ENCODE measurements around the gene VPS45.
A peak's percentile ranks its signal among the peaks of the same experiment; 100 is the strongest.
"Not testable (repeated sequence)": the region's sequence is repeated elsewhere in the genome, so short reads cannot be mapped to it uniquely, and the experiment has no call there.

Gene VPS45

GRCh38 chr1:150051905-150052412, 15.6 kb upstream of the VPS45 start:
- H3K4me1 ChIP-seq (ENCODE audit: control insufficient read depth in 1 of 2, insufficient read depth in 2 of 2, low read length in 2 of 2); H3K4me3 ChIP-seq (ENCODE audit: low read depth in 1 of 2, low read length in 2 of 2); H3K9me3 ChIP-seq (ENCODE audit: control insufficient read depth in 1 of 2, low read length in 2 of 2); H3K9ac ChIP-seq (ENCODE audit: low read depth in 1 of 2, low read length in 2 of 2); H3K36me3 ChIP-seq (ENCODE audit: control insufficient read depth in 1 of 2, insufficient read depth in 2 of 2, low read length in 2 of 2); H3K27me3 ChIP-seq (ENCODE audit: control insufficient read depth in 1 of 2, insufficient read depth in 2 of 2, low read length in 2 of 2); H3K27ac ChIP-seq (ENCODE audit: low read depth, low read length): not testable (repeated sequence)

GRCh38 chr1:150053926-150054325, 13.7 kb upstream of the VPS45 start:
- no peak overlapping the region for H3K27ac ChIP-seq (ENCODE audit: low read depth, low read length)
- no peaks in the 10 kb centered on the region for H3K36me3 ChIP-seq (ENCODE audit: control insufficient read depth in 1 of 2, insufficient read depth in 2 of 2, low read length in 2 of 2)
- no peaks in the 10 kb centered on the region for H3K27me3 ChIP-seq (ENCODE audit: control insufficient read depth in 1 of 2, insufficient read depth in 2 of 2, low read length in 2 of 2)
- no peak overlapping the region for H3K9ac ChIP-seq (ENCODE audit: low read depth in 1 of 2, low read length in 2 of 2)
- H3K4me3 ChIP-seq (ENCODE audit: low read depth in 1 of 2, low read length in 2 of 2), result no peak overlapping the region
- H3K4me1 ChIP-seq (ENCODE audit: control insufficient read depth in 1 of 2, insufficient read depth in 2 of 2, low read length in 2 of 2), result no peaks in the 10 kb centered on the region
- H3K9me3 ChIP-seq (ENCODE audit: control insufficient read depth in 1 of 2, low read length in 2 of 2), result no peaks in the 10 kb centered on the region

GRCh38 chr1:150055507-150055906, 12.1 kb upstream of the VPS45 start:
- H3K27ac ChIP-seq (ENCODE audit: low read depth, low read length); H3K4me3 ChIP-seq (ENCODE audit: low read depth in 1 of 2, low read length in 2 of 2); H3K4me1 ChIP-seq (ENCODE audit: control insufficient read depth in 1 of 2, insufficient read depth in 2 of 2, low read length in 2 of 2); H3K36me3 ChIP-seq (ENCODE audit: control insufficient read depth in 1 of 2, insufficient read depth in 2 of 2, low read length in 2 of 2); H3K27me3 ChIP-seq (ENCODE audit: control insufficient read depth in 1 of 2, insufficient read depth in 2 of 2, low read length in 2 of 2); H3K9me3 ChIP-seq (ENCODE audit: control insufficient read depth in 1 of 2, low read length in 2 of 2); H3K9ac ChIP-seq (ENCODE audit: low read depth in 1 of 2, low read length in 2 of 2): not testable (repeated sequence)

GRCh38 chr1:150056407-150056806, 11.2 kb upstream of the VPS45 start:
- no peak overlapping the region for H3K4me3 ChIP-seq (ENCODE audit: low read depth in 1 of 2, low read length in 2 of 2)
- no peaks in the 10 kb centered on the region for H3K9me3 ChIP-seq (ENCODE audit: control insufficient read depth in 1 of 2, low read length in 2 of 2)
- no peaks in the 10 kb centered on the region for H3K36me3 ChIP-seq (ENCODE audit: control insufficient read depth in 1 of 2, insufficient read depth in 2 of 2, low read length in 2 of 2)
- H3K4me1 ChIP-seq (ENCODE audit: control insufficient read depth in 1 of 2, insufficient read depth in 2 of 2, low read length in 2 of 2), result no peaks in the 10 kb centered on the region
- H3K9ac ChIP-seq (ENCODE audit: low read depth in 1 of 2, low read length in 2 of 2), result no peak overlapping the region
- no peak overlapping the region for H3K27ac ChIP-seq (ENCODE audit: low read depth, low read length)
- H3K27me3 ChIP-seq (ENCODE audit: control insufficient read depth in 1 of 2, insufficient read depth in 2 of 2, low read length in 2 of 2), result no peaks in the 10 kb centered on the region

- no peak overlapping the region for H3K4me3 ChIP-seq (ENCODE audit: low read depth in 1 of 2, low read length in 2 of 2)
- no peaks in the 10 kb centered on the region for H3K27me3 ChIP-seq (ENCODE audit: control insufficient read depth in 1 of 2, insufficient read depth in 2 of 2, low read length in 2 of 2)
- no peak overlapping the region for H3K27ac ChIP-seq (ENCODE audit: low read depth, low read length)
- H3K36me3 ChIP-seq (ENCODE audit: control insufficient read depth in 1 of 2, insufficient read depth in 2 of 2, low read length in 2 of 2), result no peaks in the 10 kb centered on the region
- no peaks in the 10 kb centered on the region for H3K9me3 ChIP-seq (ENCODE audit: control insufficient read depth in 1 of 2, low read length in 2 of 2)
- H3K4me1 ChIP-seq (ENCODE audit: control insufficient read depth in 1 of 2, insufficient read depth in 2 of 2, low read length in 2 of 2), result no peaks in the 10 kb centered on the region
- no peak overlapping the region for H3K9ac ChIP-seq (ENCODE audit: low read depth in 1 of 2, low read length in 2 of 2)
These were observed 7.3 kb upstream of the VPS45 start for GRCh38 chr1:150060260-150060659.

- H3K27ac ChIP-seq (ENCODE audit: low read depth, low read length), result no peak overlapping the region
- H3K4me1 ChIP-seq (ENCODE audit: control insufficient read depth in 1 of 2, insufficient read depth in 2 of 2, low read length in 2 of 2), result peaks cover 2 to 4% of the 10 kb centered on the region in 2 donors
- no peak overlapping the region for H3K4me3 ChIP-seq (ENCODE audit: low read depth in 1 of 2, low read length in 2 of 2)
- H3K9ac ChIP-seq (ENCODE audit: low read depth in 1 of 2, low read length in 2 of 2), result no peak overlapping the region
- no peaks in the 10 kb centered on the region for H3K36me3 ChIP-seq (ENCODE audit: control insufficient read depth in 1 of 2, insufficient read depth in 2 of 2, low read length in 2 of 2)
- H3K27me3 ChIP-seq (ENCODE audit: control insufficient read depth in 1 of 2, insufficient read depth in 2 of 2, low read length in 2 of 2), result no peaks in the 10 kb centered on the region
- H3K9me3 ChIP-seq (ENCODE audit: control insufficient read depth in 1 of 2, low read length in 2 of 2), result no peaks in the 10 kb centered on the region
These were observed 5.9 kb upstream of the VPS45 start for GRCh38 chr1:150061632-150062101.

GRCh38 chr1:150062113-150062512, 5.5 kb upstream of the VPS45 start:
- H3K9me3 ChIP-seq (ENCODE audit: control insufficient read depth in 1 of 2, low read length in 2 of 2), result no peaks in the 10 kb centered on the region
- no peak overlapping the region for H3K9ac ChIP-seq (ENCODE audit: low read depth in 1 of 2, low read length in 2 of 2)
- H3K36me3 ChIP-seq (ENCODE audit: control insufficient read depth in 1 of 2, insufficient read depth in 2 of 2, low read length in 2 of 2), result no peaks in the 10 kb centered on the region
- H3K27ac ChIP-seq (ENCODE audit: low read depth, low read length), result no peak overlapping the region
- peaks cover 4 to 5% of the 10 kb centered on the region in 2 donors for H3K4me1 ChIP-seq (ENCODE audit: control insufficient read depth in 1 of 2, insufficient read depth in 2 of 2, low read length in 2 of 2)
- no peak overlapping the region for H3K4me3 ChIP-seq (ENCODE audit: low read depth in 1 of 2, low read length in 2 of 2)
- H3K27me3 ChIP-seq (ENCODE audit: control insufficient read depth in 1 of 2, insufficient read depth in 2 of 2, low read length in 2 of 2), result no peaks in the 10 kb centered on the region

- no peak overlapping the region for H3K4me3 ChIP-seq (ENCODE audit: low read depth in 1 of 2, low read length in 2 of 2)
- H3K4me1 ChIP-seq (ENCODE audit: control insufficient read depth in 1 of 2, insufficient read depth in 2 of 2, low read length in 2 of 2), result peaks cover 16 to 17% of the 10 kb centered on the region in 2 donors
- H3K9ac ChIP-seq (ENCODE audit: low read depth in 1 of 2, low read length in 2 of 2), result no peak overlapping the region
- H3K9me3 ChIP-seq (ENCODE audit: control insufficient read depth in 1 of 2, low read length in 2 of 2), result no peaks in the 10 kb centered on the region
- no peaks in the 10 kb centered on the region for H3K36me3 ChIP-seq (ENCODE audit: control insufficient read depth in 1 of 2, insufficient read depth in 2 of 2, low read length in 2 of 2)
- no peaks in the 10 kb centered on the region for H3K27me3 ChIP-seq (ENCODE audit: control insufficient read depth in 1 of 2, insufficient read depth in 2 of 2, low read length in 2 of 2)
- H3K27ac ChIP-seq (ENCODE audit: low read depth, low read length), result no peak overlapping the region
These were observed 2.2 kb upstream of the VPS45 start for GRCh38 chr1:150065184-150065871.

GRCh38 chr1:150066328-150066727, 1.2 kb upstream of the VPS45 start:
- peak overlapping the region; percentile 89 for H3K27ac ChIP-seq (ENCODE audit: low read depth, low read length)
- no peaks in the 10 kb centered on the region for H3K27me3 ChIP-seq (ENCODE audit: control insufficient read depth in 1 of 2, insufficient read depth in 2 of 2, low read length in 2 of 2)
- H3K9me3 ChIP-seq (ENCODE audit: control insufficient read depth in 1 of 2, low read length in 2 of 2), result no peaks in the 10 kb centered on the region
- H3K36me3 ChIP-seq (ENCODE audit: control insufficient read depth in 1 of 2, insufficient read depth in 2 of 2, low read length in 2 of 2), result no peaks in the 10 kb centered on the region
- peaks cover 16 to 17% of the 10 kb centered on the region in 2 donors for H3K4me1 ChIP-seq (ENCODE audit: control insufficient read depth in 1 of 2, insufficient read depth in 2 of 2, low read length in 2 of 2)
- H3K4me3 ChIP-seq (ENCODE audit: low read depth in 1 of 2, low read length in 2 of 2), result peak overlapping the region; percentile 96 to 97
- H3K9ac ChIP-seq (ENCODE audit: low read depth in 1 of 2, low read length in 2 of 2), result peak overlapping the region; percentile 93 to 97

GRCh38 chr1:150066838-150067183, 765 bp upstream of the VPS45 start:
- Histone ChIP-seq H3K9ac (ENCODE audit: low read depth in 1 of 2, low read length in 2 of 2) (peak overlapping the region; percentile 93 to 97), H3K27ac (ENCODE audit: low read depth, low read length) (peak overlapping the region; percentile 89), H3K4me1 (ENCODE audit: control insufficient read depth in 1 of 2, insufficient read depth in 2 of 2, low read length in 2 of 2) (peaks cover 16 to 17% of the 10 kb centered on the region in 2 donors)

More at GRCh38 chr1:150066838-150067183, 765 bp upstream of the VPS45 start:
- Histone ChIP-seq H3K9me3 (ENCODE audit: control insufficient read depth in 1 of 2, low read length in 2 of 2) (no peaks in the 10 kb centered on the region), H3K4me3 (ENCODE audit: low read depth in 1 of 2, low read length in 2 of 2) (peak overlapping the region; percentile 96 to 97), H3K36me3 (ENCODE audit: control insufficient read depth in 1 of 2, insufficient read depth in 2 of 2, low read length in 2 of 2) (no peaks in the 10 kb centered on the region), H3K27me3 (ENCODE audit: control insufficient read depth in 1 of 2, insufficient read depth in 2 of 2, low read length in 2 of 2) (no peaks in the 10 kb centered on the region)

Data from duodenal mucosa (tissue), 2 donors.